HG03064 (cell line): ENCODE data around the gene EDRF1.

Source experiments
- ATAC-seq: cut with Tn5 transposase; IDR thresholded peaks from one replicate; pipeline ENCODE4 v1.9.1; 2021; ENCODE audit warnings: low read depth; ENCODE audit not compliant: unreplicated experiment

Gene EDRF1

DNA sequence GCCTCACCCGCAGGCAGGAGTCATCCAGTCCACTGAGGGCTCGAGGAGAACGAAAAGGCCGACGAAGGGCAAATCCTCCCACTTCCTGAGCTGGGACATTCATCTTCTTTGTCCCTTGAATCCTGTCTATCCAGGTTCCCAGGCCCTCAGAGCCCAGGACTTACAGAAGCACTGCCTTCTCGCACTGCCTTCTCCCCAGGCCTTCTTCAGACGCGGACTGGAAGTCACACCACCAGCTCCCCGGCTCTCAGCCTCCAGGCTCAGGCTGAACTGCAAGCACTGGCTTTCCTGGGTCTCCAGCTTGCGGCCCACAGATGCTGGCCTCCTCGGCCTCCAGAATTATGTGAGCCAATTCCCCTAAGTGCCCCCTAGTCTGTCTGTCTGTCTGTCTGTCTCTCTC is 62.5 kb downstream of the EDRF1 start:
- no peak for ATAC-seq

DNA sequence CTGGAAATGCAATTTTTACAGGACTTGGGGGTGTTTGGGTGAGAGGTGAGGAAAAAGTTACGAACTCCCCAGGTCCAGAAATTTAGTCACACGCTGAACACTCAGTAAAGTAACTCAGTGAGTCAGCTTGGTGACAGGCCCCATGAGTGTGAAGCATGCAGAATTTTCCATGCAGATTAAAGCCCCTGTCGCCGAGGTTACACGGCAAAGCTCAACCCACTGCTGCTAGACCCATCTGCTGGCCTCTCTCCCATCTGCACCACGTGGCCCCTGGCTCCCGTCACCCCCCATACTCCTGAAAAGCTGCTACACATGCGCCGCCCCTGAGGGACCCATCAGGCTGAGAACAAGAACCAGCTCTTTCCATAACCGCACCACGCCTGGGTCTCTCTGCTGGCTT is 63.1 kb downstream of the EDRF1 start:
- ATAC-seq = no peak

- no peak for ATAC-seq
Observed at GRCh38 chr10:125783408-125783807, 63.9 kb downstream of the EDRF1 start.

DNA sequence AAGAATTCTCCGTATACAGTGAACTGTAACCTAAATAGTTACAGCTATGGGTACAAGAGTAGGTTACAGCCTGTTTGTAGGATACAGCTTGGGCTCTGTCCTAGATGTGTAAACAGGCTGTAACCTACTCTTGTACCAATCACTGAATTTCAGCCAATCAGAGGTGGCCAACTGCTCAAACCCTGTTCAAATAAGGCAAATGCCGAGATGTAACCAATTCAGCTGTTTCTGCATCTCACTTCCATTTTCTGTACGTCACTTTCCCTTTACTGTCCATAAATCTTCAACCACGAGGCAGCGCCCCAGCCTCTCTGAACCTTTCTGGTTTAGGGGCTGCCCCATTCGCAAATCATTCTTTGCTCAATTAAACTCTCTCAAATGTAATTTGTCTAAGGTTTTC is 64.4 kb downstream of the EDRF1 start:
- ATAC-seq = peak; percentile 83

DNA sequence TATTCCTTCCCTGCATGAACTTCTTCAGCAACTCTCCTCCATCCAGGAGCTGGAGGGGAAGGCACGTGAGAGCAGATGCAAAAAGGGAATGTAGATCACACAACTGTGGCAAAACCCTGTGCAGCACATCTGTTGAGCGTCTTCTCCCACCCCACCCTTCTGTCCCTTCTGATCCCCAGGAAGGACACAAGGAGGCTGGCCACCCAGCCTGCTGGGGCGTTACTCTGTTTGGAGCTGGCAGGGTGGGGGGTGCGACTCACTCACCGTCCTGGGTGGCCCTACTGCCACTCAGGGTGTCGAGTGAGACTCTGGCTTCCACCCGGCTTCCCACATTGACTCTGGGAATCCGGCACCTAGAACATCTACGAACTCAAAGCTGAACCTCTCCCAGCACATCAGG is 66.3 kb downstream of the EDRF1 start:
- no peak for ATAC-seq

GRCh38 chr10:125788156-125789034 is 68.9 kb downstream of the EDRF1 start:
- ATAC-seq = no peak

GRCh38 chr10:125792342-125793300 is 73.1 kb downstream of the EDRF1 start:
- ATAC-seq = no peak

GRCh38 chr10:125795128-125795527 is 75.6 kb downstream of the EDRF1 start:
- no peak for ATAC-seq

DNA sequence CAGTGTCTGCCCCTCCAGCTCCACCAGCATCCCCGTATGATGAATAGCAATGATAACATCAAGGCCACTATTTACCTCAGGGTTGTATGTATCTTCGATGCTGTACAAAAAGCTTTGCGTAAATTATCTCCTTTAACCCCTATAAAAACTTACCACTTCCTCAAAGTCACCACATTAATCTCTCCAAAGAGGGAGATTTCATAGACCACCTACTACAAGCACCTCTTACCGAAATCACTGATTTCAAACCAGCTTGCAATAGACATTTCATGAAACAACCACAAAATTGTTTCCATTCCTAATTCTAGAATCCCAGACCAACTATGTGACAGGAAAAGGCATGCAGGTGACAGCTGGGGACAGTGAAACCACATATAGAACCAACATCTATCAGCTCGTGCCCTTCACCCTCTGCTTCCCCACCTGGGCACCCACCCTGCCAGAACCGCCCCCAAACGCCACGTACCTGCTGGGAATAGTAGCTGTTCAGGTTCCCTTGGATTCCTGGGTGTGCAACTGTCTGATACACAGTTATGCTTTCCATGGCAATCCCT is 76.2 kb downstream of the EDRF1 start:
- no peak for ATAC-seq

GRCh38 chr10:125797424-125797823 is 77.9 kb downstream of the EDRF1 start:
- ATAC-seq = no peak

DNA sequence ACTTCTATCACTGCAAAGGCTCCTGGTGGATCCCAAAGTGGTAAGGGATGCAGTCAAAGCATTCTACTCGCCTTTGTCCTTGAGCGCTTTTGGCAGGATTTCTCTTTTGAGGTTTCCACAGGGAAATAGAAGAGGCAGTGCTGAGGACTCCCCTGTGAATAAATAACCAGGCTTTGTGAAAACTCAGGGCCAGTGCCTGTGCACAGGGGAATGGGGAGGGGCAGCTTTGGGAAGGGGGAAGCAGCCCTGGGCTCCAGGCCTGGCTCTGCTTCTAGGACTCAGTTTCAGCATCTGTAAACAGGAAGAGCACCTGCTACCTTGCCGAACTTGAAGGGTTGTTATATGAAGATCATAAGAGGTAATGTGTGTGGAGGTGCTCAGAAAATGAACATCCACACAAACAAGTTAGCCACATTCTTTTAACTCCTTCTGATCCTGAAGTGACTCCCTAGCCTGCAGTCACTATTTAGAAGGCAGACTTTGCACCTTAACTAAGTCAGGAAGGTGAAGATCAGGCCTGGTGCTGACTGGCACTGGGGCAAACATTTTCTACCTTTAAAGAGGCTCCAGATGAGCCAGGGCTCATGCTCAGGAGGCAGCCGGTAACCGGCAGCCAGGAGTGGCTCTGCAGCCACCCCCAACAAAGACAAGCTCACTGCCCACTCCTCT is 78.6 kb downstream of the EDRF1 start:
- ATAC-seq = no peak

DNA sequence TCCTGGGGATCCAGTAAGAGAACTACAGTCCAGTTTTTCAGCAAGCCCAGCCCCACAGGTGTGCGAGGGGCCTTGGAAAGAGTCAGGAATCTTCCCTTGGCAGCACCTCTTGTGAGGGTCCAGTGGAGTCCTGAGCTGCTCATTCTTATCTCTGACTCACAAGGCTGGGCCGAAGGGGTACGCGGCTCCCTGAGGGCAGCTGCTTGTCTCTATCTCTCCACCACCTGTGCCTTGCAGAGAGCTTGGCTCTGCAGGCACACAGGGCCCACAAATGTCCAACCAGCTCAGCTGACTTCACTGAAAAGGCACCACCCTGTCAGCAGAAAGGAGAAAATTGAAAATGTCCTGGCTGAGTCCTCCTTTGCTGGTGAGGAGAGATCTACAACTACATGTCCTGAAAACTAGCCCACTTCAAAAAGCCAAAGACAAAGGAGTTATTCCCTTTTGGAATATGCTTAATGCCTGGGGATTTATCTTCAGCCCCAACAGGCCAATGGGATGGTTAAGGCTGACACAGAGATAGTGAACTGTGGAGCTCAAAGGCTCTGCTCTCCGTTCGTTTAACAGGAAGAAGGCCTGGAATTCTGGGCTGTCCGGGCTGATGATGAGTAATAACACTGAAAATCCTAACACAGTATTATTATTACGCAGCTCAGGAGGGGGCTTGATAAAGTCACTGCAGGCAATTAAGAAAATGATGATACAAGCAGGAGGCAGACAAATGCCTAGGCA is 80.1 kb downstream of the EDRF1 start:
- no peak for ATAC-seq

DNA sequence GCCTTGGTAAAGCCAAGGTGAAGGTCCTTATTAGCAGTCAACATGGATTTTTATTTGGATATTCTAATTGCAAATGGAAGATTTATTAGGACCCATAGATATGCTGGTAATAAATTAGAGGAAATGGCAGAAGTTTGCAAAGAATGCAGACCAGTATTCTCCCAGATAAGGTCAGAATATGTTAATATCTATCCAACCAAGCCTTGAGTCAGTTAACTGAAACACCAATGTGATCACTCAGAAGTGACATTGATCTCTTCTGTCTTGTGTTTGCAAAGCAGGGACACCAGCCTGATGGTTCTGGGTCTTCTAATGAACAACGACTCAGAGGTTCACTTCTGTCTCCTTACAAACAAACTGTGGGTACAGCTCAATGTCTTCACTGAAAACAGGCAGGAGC is 82.1 kb downstream of the EDRF1 start:
- ATAC-seq = no peak

- ATAC-seq = no peak
Observed at GRCh38 chr10:125802131-125802530, 82.6 kb downstream of the EDRF1 start.

DNA sequence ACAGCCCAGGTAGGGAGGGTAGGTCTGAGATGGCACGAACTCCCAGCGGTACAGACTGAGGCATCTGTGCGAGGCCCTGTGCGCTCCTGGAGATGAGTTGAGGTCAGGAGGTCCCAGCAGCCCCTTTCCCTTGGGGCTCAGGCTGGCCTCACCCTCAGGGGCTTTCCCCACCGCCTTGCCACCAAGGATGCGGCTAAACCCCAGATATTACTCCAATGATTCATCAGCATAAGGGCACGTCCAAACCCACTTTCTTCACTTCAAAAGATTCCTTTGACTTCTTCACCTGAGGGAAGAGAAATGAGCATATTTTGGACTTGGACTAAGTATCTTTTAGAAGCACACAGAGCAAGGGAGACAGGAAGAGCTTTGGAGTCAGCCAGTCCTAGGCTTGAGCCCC is 83.2 kb downstream of the EDRF1 start:
- ATAC-seq = no peak

DNA sequence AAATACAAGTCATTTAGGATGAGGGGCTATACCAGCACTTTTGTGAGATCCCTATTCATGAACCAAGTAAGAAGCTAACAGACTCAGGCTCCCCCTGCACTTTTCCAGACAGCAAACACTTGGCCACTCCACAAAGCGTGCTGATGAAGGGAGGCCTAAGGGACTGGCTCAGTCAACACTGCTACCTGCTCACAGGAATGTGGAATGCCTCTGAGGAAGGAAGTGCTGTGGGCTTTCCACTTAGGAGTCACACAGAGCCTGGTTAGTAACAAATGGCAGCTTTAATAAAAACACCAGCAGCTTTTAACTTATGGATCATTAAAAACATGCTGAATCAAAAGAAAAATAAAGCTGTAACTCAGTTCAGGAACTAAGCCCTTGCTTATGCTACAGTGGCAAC is 88.5 kb downstream of the EDRF1 start:
- no peak for ATAC-seq

DNA sequence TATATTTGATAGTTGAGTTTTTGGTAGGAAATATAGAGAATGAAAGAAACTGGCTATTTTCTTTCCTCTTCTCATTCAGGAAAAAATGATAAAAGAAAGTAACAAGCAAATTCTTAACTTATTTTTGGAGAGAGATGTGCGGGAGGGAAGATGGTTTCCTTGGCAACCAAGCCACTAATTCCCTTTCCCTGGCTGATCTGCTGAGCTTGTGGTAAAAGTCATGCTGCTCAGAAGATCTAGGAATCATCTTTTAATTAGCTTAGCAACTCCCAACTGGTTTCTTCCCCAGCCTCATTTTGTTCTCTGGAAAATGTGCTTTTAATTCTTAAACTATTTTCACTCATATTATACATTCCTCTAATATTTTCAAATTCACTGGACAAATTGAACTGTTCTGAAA is 91.7 kb downstream of the EDRF1 start:
- ATAC-seq = no peak

GRCh38 chr10:125812128-125812750 is 92.7 kb downstream of the EDRF1 start:
- no peak for ATAC-seq
